ENCODE results near the gene SMARCAD1. TPM values are rescaled to one million over a fixed set of nuclear protein-coding genes. Genes with fewer than 3 reads are reported as not detected.
"Not testable (repeated sequence)": the region's sequence is repeated elsewhere in the genome, so short reads cannot be mapped to it uniquely, and the experiment has no call there.

The SMARCAD1 gene
- total and polyA plus RNA-seq, 2 donors = 20.1 to 45.0 TPM

DNA sequence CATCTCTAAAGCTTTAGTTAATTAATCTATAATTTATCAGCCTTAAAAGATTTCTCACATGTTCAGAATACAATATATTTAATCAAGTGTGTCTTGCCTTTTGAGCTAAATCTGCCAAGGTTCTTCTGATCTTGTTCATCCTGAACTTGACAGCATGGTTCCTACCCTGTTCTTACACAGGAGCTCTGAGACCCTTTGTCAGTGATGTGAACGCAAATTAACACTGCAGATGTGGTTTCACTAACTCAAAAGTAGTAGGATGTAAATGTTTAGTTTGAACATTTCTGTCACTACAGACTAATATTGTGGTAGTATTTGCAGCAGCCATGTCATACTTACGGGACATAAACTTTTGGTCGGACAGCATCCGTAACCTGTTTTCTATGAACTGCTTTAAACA lies 59.4 kb downstream of the SMARCAD1 start:
- 96% methylated on average over 4 of the region's 4 CpGs for WGBS
- H3K27ac ChIP-seq (ENCODE audit: low read depth in 1 of 2, low read length in 1 of 2) = no peak overlapping the region
- no peak overlapping the region for H3K4me3 ChIP-seq (ENCODE audit: low read length in 2 of 2)
- no peaks in the 10 kb centered on the region for H3K27me3 ChIP-seq (ENCODE audit: control insufficient read depth in 2 of 2, insufficient read depth in 1 of 2, low read length in 1 of 2)
- no peaks in the 10 kb centered on the region for H3K9me3 ChIP-seq (ENCODE audit: control insufficient read depth in 2 of 2, insufficient read depth in 1 of 2, low read length in 1 of 2)
- H3K36me3 ChIP-seq (ENCODE audit: control insufficient read depth in 2 of 2, insufficient read depth in 2 of 2, low read length in 1 of 2) = peaks cover 0 to 18% of the 10 kb centered on the region in 2 donors
- no peaks in the 10 kb centered on the region for H3K4me1 ChIP-seq (ENCODE audit: control insufficient read depth in 2 of 2, insufficient read depth in 2 of 2, low read length in 2 of 2)
- DNase-seq (ENCODE audit: low read depth in 6 of 9, low spot score in 9 of 9) = no peak

- H3K27me3 ChIP-seq (ENCODE audit: control insufficient read depth in 2 of 2, insufficient read depth in 1 of 2, low read length in 1 of 2) = no peaks in the 10 kb centered on the region
- 76% methylated on average over 2 of the region's 2 CpGs for WGBS
- H3K4me3 ChIP-seq (ENCODE audit: low read length in 2 of 2) = no peak overlapping the region
- no peaks in the 10 kb centered on the region for H3K4me1 ChIP-seq (ENCODE audit: control insufficient read depth in 2 of 2, insufficient read depth in 2 of 2, low read length in 2 of 2)
- H3K27ac ChIP-seq (ENCODE audit: low read depth in 1 of 2, low read length in 1 of 2) = no peak overlapping the region
- DNase-seq (ENCODE audit: low read depth in 6 of 9, low spot score in 9 of 9) = no peak
- H3K36me3 ChIP-seq (ENCODE audit: control insufficient read depth in 2 of 2, insufficient read depth in 2 of 2, low read length in 1 of 2) = peaks cover 3 to 21% of the 10 kb centered on the region in 2 donors
- no peaks in the 10 kb centered on the region for H3K9me3 ChIP-seq (ENCODE audit: control insufficient read depth in 2 of 2, insufficient read depth in 1 of 2, low read length in 1 of 2)
Measured at GRCh38 chr4:94271248-94271647, 63.6 kb downstream of the SMARCAD1 start.

GRCh38 chr4:94274912-94275311 lies 67.2 kb downstream of the SMARCAD1 start:
- no peaks in the 10 kb centered on the region for H3K27me3 ChIP-seq (ENCODE audit: control insufficient read depth in 2 of 2, insufficient read depth in 1 of 2, low read length in 1 of 2)
- no peaks in the 10 kb centered on the region for H3K9me3 ChIP-seq (ENCODE audit: control insufficient read depth in 2 of 2, insufficient read depth in 1 of 2, low read length in 1 of 2)
- H3K27ac ChIP-seq (ENCODE audit: low read depth in 1 of 2, low read length in 1 of 2) = no peak overlapping the region
- no peak overlapping the region for H3K4me3 ChIP-seq (ENCODE audit: low read length in 2 of 2)
- 99% methylated on average over 3 of the region's 3 CpGs for WGBS
- no peak for DNase-seq (ENCODE audit: low read depth in 6 of 9, low spot score in 9 of 9)
- peaks cover 16 to 45% of the 10 kb centered on the region in 2 donors for H3K36me3 ChIP-seq (ENCODE audit: control insufficient read depth in 2 of 2, insufficient read depth in 2 of 2, low read length in 1 of 2)
- H3K4me1 ChIP-seq (ENCODE audit: control insufficient read depth in 2 of 2, insufficient read depth in 2 of 2, low read length in 2 of 2) = no peaks in the 10 kb centered on the region

- Histone ChIP-seq H3K9me3 (ENCODE audit: control insufficient read depth in 2 of 2, insufficient read depth in 1 of 2, low read length in 1 of 2) (no peaks in the 10 kb centered on the region), H3K4me1 (ENCODE audit: control insufficient read depth in 2 of 2, insufficient read depth in 2 of 2, low read length in 2 of 2) (no peaks in the 10 kb centered on the region), H3K4me3 (ENCODE audit: low read length in 2 of 2) (no peak overlapping the region), H3K27ac (ENCODE audit: low read depth in 1 of 2, low read length in 1 of 2) (no peak overlapping the region), H3K36me3 (ENCODE audit: control insufficient read depth in 2 of 2, insufficient read depth in 2 of 2, low read length in 1 of 2) (peaks cover 16 to 56% of the 10 kb centered on the region in 2 donors), H3K27me3 (ENCODE audit: control insufficient read depth in 2 of 2, insufficient read depth in 1 of 2, low read length in 1 of 2) (no peaks in the 10 kb centered on the region)
- 99% methylated on average over 7 of the region's 7 CpGs for whole genome bisulfite sequencing
- no peak for DNase-seq (ENCODE audit: low read depth in 6 of 9, low spot score in 9 of 9)
Measured at GRCh38 chr4:94276204-94276603, 68.5 kb downstream of the SMARCAD1 start.

DNA sequence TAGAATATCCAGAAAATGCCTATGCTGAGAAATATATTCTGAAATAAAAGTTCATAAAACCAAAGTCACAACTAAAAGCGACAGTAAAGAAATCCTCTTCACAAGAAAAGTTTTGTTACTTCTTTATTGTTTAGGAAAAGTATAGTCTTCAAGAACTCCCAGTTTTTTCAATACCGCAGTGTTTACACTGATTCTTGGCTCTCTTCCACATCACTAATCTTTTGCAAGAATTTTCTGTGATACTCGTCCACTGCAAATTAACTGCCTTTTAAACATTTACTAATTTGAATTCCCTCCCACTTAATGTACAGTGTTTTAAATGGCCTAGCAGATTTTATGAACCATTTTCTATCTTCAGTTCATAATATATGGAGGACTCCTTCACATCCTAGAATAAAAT lies 69.9 kb downstream of the SMARCAD1 start:
- Histone ChIP-seq H3K27me3 (ENCODE audit: control insufficient read depth in 2 of 2, insufficient read depth in 1 of 2, low read length in 1 of 2) (no peaks in the 10 kb centered on the region), H3K4me1 (ENCODE audit: control insufficient read depth in 2 of 2, insufficient read depth in 2 of 2, low read length in 2 of 2) (no peaks in the 10 kb centered on the region), H3K27ac (ENCODE audit: low read depth in 1 of 2, low read length in 1 of 2) (no peak overlapping the region), H3K4me3 (ENCODE audit: low read length in 2 of 2) (no peak overlapping the region), H3K9me3 (ENCODE audit: control insufficient read depth in 2 of 2, insufficient read depth in 1 of 2, low read length in 1 of 2) (no peaks in the 10 kb centered on the region), H3K36me3 (ENCODE audit: control insufficient read depth in 2 of 2, insufficient read depth in 2 of 2, low read length in 1 of 2) (peaks cover 21 to 60% of the 10 kb centered on the region in 2 donors)
- DNase-seq (ENCODE audit: low read depth in 6 of 9, low spot score in 9 of 9) = no peak
- over 99% methylated on average over 3 of the region's 3 CpGs for WGBS

DNA sequence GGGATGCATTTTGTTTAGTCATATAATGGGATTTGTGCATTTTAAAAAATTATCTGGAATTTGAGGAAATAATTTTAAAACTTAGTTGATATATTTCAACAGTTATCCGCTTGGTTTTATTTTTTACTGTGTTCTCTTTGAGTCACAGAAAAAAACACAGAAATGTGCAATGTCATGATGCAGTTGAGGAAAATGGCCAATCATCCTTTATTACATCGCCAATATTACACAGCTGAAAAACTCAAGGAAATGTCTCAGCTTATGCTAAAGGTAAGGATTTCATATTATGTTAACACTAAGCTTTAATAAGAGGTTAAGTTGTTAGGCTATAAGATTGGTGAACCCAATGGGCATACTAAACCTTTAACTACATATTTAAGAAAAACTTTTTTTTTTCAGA lies 71.1 kb downstream of the SMARCAD1 start:
- H3K27me3 ChIP-seq (ENCODE audit: control insufficient read depth in 2 of 2, insufficient read depth in 1 of 2, low read length in 1 of 2) = no peaks in the 10 kb centered on the region
- no peaks in the 10 kb centered on the region for H3K9me3 ChIP-seq (ENCODE audit: control insufficient read depth in 2 of 2, insufficient read depth in 1 of 2, low read length in 1 of 2)
- peaks cover 18 to 63% of the 10 kb centered on the region in 2 donors for H3K36me3 ChIP-seq (ENCODE audit: control insufficient read depth in 2 of 2, insufficient read depth in 2 of 2, low read length in 1 of 2)
- WGBS = 99% methylated on average over 2 of the region's 2 CpGs
- no peaks in the 10 kb centered on the region for H3K4me1 ChIP-seq (ENCODE audit: control insufficient read depth in 2 of 2, insufficient read depth in 2 of 2, low read length in 2 of 2)
- no peak for DNase-seq (ENCODE audit: low read depth in 6 of 9, low spot score in 9 of 9)
- no peak overlapping the region for H3K27ac ChIP-seq (ENCODE audit: low read depth in 1 of 2, low read length in 1 of 2)
- H3K4me3 ChIP-seq (ENCODE audit: low read length in 2 of 2) = no peak overlapping the region

- no peak overlapping the region for H3K4me3 ChIP-seq (ENCODE audit: low read length in 2 of 2)
- WGBS = 96% methylated on average over 1 of the region's 1 CpG
- peaks cover 13 to 66% of the 10 kb centered on the region in 2 donors for H3K36me3 ChIP-seq (ENCODE audit: control insufficient read depth in 2 of 2, insufficient read depth in 2 of 2, low read length in 1 of 2)
- H3K4me1 ChIP-seq (ENCODE audit: control insufficient read depth in 2 of 2, insufficient read depth in 2 of 2, low read length in 2 of 2) = no peaks in the 10 kb centered on the region
- H3K27ac ChIP-seq (ENCODE audit: low read depth in 1 of 2, low read length in 1 of 2) = no peak overlapping the region
- no peak for DNase-seq (ENCODE audit: low read depth in 6 of 9, low spot score in 9 of 9)
- no peaks in the 10 kb centered on the region for H3K9me3 ChIP-seq (ENCODE audit: control insufficient read depth in 2 of 2, insufficient read depth in 1 of 2, low read length in 1 of 2)
- H3K27me3 ChIP-seq (ENCODE audit: control insufficient read depth in 2 of 2, insufficient read depth in 1 of 2, low read length in 1 of 2) = no peaks in the 10 kb centered on the region
Measured at GRCh38 chr4:94284889-94285288, 77.2 kb downstream of the SMARCAD1 start.

GRCh38 chr4:94285666-94286065 lies 78.0 kb downstream of the SMARCAD1 start:
- no peak for DNase-seq (ENCODE audit: low read depth in 6 of 9, low spot score in 9 of 9)
- H3K4me3 ChIP-seq (ENCODE audit: low read length in 2 of 2) = no peak overlapping the region
- H3K9me3 ChIP-seq (ENCODE audit: control insufficient read depth in 2 of 2, insufficient read depth in 1 of 2, low read length in 1 of 2) = no peaks in the 10 kb centered on the region
- no peak overlapping the region for H3K27ac ChIP-seq (ENCODE audit: low read depth in 1 of 2, low read length in 1 of 2)
- 98% methylated on average over 4 of the region's 4 CpGs for WGBS
- peaks cover 13 to 65% of the 10 kb centered on the region in 2 donors for H3K36me3 ChIP-seq (ENCODE audit: control insufficient read depth in 2 of 2, insufficient read depth in 2 of 2, low read length in 1 of 2)
- H3K4me1 ChIP-seq (ENCODE audit: control insufficient read depth in 2 of 2, insufficient read depth in 2 of 2, low read length in 2 of 2) = no peaks in the 10 kb centered on the region
- H3K27me3 ChIP-seq (ENCODE audit: control insufficient read depth in 2 of 2, insufficient read depth in 1 of 2, low read length in 1 of 2) = no peaks in the 10 kb centered on the region

- WGBS = 98% methylated on average over 2 of the region's 2 CpGs
- Histone ChIP-seq H3K4me1 (ENCODE audit: control insufficient read depth in 2 of 2, insufficient read depth in 2 of 2, low read length in 2 of 2) (no peaks in the 10 kb centered on the region), H3K9me3 (ENCODE audit: control insufficient read depth in 2 of 2, insufficient read depth in 1 of 2, low read length in 1 of 2) (no peaks in the 10 kb centered on the region), H3K27ac (ENCODE audit: low read depth in 1 of 2, low read length in 1 of 2) (no peak overlapping the region), H3K27me3 (ENCODE audit: control insufficient read depth in 2 of 2, insufficient read depth in 1 of 2, low read length in 1 of 2) (no peaks in the 10 kb centered on the region), H3K4me3 (ENCODE audit: low read length in 2 of 2) (no peak overlapping the region), H3K36me3 (ENCODE audit: control insufficient read depth in 2 of 2, insufficient read depth in 2 of 2, low read length in 1 of 2) (peaks cover 3 to 36% of the 10 kb centered on the region in 2 donors)
- DNase-seq (ENCODE audit: low read depth in 6 of 9, low spot score in 9 of 9) = no peak
Measured at GRCh38 chr4:94290245-94290644, 82.6 kb downstream of the SMARCAD1 start.

GRCh38 chr4:94293981-94294380 lies 86.3 kb downstream of the SMARCAD1 start:
- WGBS = 95% methylated on average over 4 of the region's 4 CpGs
- H3K4me3 ChIP-seq (ENCODE audit: low read length in 2 of 2); H3K27me3 ChIP-seq (ENCODE audit: control insufficient read depth in 2 of 2, insufficient read depth in 1 of 2, low read length in 1 of 2); H3K4me1 ChIP-seq (ENCODE audit: control insufficient read depth in 2 of 2, insufficient read depth in 2 of 2, low read length in 2 of 2); DNase-seq (ENCODE audit: low read depth in 6 of 9, low spot score in 9 of 9); H3K9me3 ChIP-seq (ENCODE audit: control insufficient read depth in 2 of 2, insufficient read depth in 1 of 2, low read length in 1 of 2); H3K27ac ChIP-seq (ENCODE audit: low read depth in 1 of 2, low read length in 1 of 2): not testable (repeated sequence)
- peaks cover 0 to 16% of the 10 kb centered on the region in 2 donors for H3K36me3 ChIP-seq (ENCODE audit: control insufficient read depth in 2 of 2, insufficient read depth in 2 of 2, low read length in 1 of 2)

All from thymus (tissue), 11 donors.